NCI-H2227 (cell line): Measurements from ENCODE around the gene CEACAM18.
"Not testable (repeated sequence)": the region's sequence is repeated elsewhere in the genome, so short reads cannot be mapped to it uniquely, and the experiment has no call there.

ENCODE experiments used
- DNase-seq: peaks from one replicate; lab custom pipeline; 2025; ENCODE audit not compliant: unreplicated experiment; lab: John Stamatoyannopoulos, UW

CEACAM18 gene

GRCh38 chr19:51478381-51479234 lies at the start of gene CEACAM18:
TSS of gene CEACAM18 (plus strand) at chr19:51478539.
- no peak for DNase-seq

GRCh38 chr19:51430221-51430620 lies 48.1 kb upstream of the CEACAM18 start:
- DNase-seq, result no peak

GRCh38 chr19:51431124-51431523 lies 47.2 kb upstream of the CEACAM18 start:
- DNase-seq, result no peak

- no peak for DNase-seq
These were observed 45.3 kb upstream of the CEACAM18 start for GRCh38 chr19:51433043-51433442.

GRCh38 chr19:51434456-51434855 lies 43.9 kb upstream of the CEACAM18 start:
- no peak for DNase-seq

GRCh38 chr19:51439021-51439465 lies 39.3 kb upstream of the CEACAM18 start:
- DNase-seq, result no peak

- no peak for DNase-seq
These were observed 38.3 kb upstream of the CEACAM18 start for GRCh38 chr19:51440052-51440451.

GRCh38 chr19:51440846-51441409 lies 37.4 kb upstream of the CEACAM18 start:
- no peak for DNase-seq

GRCh38 chr19:51441410-51442390 lies 36.6 kb upstream of the CEACAM18 start:
- no peak for DNase-seq

GRCh38 chr19:51447510-51447909 lies 30.8 kb upstream of the CEACAM18 start:
- not testable (repeated sequence) for DNase-seq

GRCh38 chr19:51448011-51448410 lies 30.3 kb upstream of the CEACAM18 start:
- DNase-seq, result no peak

GRCh38 chr19:51448411-51449016 lies 29.8 kb upstream of the CEACAM18 start:
- no peak for DNase-seq

GRCh38 chr19:51450730-51451307 lies 27.5 kb upstream of the CEACAM18 start:
- DNase-seq, result no peak

GRCh38 chr19:51456541-51457290 lies 21.6 kb upstream of the CEACAM18 start:
- no peak for DNase-seq

- no peak for DNase-seq
These were observed 20.9 kb upstream of the CEACAM18 start for GRCh38 chr19:51457351-51458013.

GRCh38 chr19:51458051-51458645 lies 20.2 kb upstream of the CEACAM18 start, which contains the start of gene SIGLEC8:
TSS of gene SIGLEC8 (minus strand) at chr19:51458454. CDS start at chr19:51458387, 67 bp downstream.
- DNase-seq, result no peak

GRCh38 chr19:51458899-51459505 lies 19.3 kb upstream of the CEACAM18 start:
- no peak for DNase-seq
